HEK293T (cell line): ENCODE measurements around the gene IRS1.
A peak's percentile ranks its signal among the peaks of the same experiment; 100 is the strongest.

Experiments
- CTCF ChIA-PET: fragments of 350-600 bp; formaldehyde crosslinking; extraction: SDS; loops from one replicate; lab custom pipeline; 2021; ENCODE audit warnings: antibody characterized with exemption, inconsistent platforms; lab: Yijun Ruan, JAX
- POLR2A ChIA-PET: fragments of 350-600 bp; formaldehyde crosslinking; extraction: SDS; loops from one replicate; lab custom pipeline; 2020; ENCODE audit warnings: antibody characterized with exemption, inconsistent platforms; lab: Yijun Ruan, JAX
- DNase-seq: peaks from one replicate; pipeline ENCODE4 v3.0.0; 2012; ENCODE audit warnings: mixed read lengths; ENCODE audit errors: extremely low spot score
- ARNT ChIP-seq: fragments of 450-650 bp; IDR thresholded peaks from 2 replicates; pipeline ENCODE4 v1.6.1; 2017; ENCODE audit warnings: mild to moderate bottlenecking
- BHLHE40 ChIP-seq: fragments of 450-650 bp; IDR thresholded peaks from 2 replicates; pipeline ENCODE4 v1.6.1; 2016; ENCODE audit warnings: mild to moderate bottlenecking, moderate library complexity, borderline replicate concordance
- CTBP1 ChIP-seq: fragments of 450-650 bp; IDR thresholded peaks from 2 replicates; pipeline ENCODE4 v1.6.1; 2016; ENCODE audit warnings: borderline replicate concordance
- ELF4 ChIP-seq: fragments of 450-650 bp; IDR thresholded peaks from 2 replicates; pipeline ENCODE4 v1.6.1; 2017; ENCODE audit warnings: antibody characterized with exemption
- FOXA1 ChIP-seq: fragments of 450-650 bp; IDR thresholded peaks from 2 replicates; pipeline ENCODE4 v1.6.1; 2016; ENCODE audit warnings: mild to moderate bottlenecking
- FOXK2 ChIP-seq: fragments of 450-650 bp; IDR thresholded peaks from 2 replicates; pipeline ENCODE4 v1.6.1; 2016; ENCODE audit warnings: mild to moderate bottlenecking
- FOXM1 ChIP-seq: fragments of 450-650 bp; IDR thresholded peaks from 2 replicates; pipeline ENCODE4 v1.6.1; 2017; ENCODE audit warnings: mild to moderate bottlenecking, borderline replicate concordance
- HDGF ChIP-seq: fragments of 450-650 bp; IDR thresholded peaks from 2 replicates; pipeline ENCODE4 v1.6.1; 2017; ENCODE audit warnings: antibody characterized with exemption, borderline replicate concordance
- L3MBTL2 ChIP-seq: fragments of 450-650 bp; conservative IDR thresholded peaks from 2 replicates; pipeline ENCODE4 v1.6.1; 2016; ENCODE audit warnings: mild to moderate bottlenecking
- LEF1 ChIP-seq: fragments of 450-650 bp; IDR thresholded peaks from 2 replicates; pipeline ENCODE4 v1.6.1; 2017; ENCODE audit warnings: mild to moderate bottlenecking, borderline replicate concordance
- NFRKB ChIP-seq: fragments of 450-650 bp; IDR thresholded peaks from 2 replicates; pipeline ENCODE4 v1.6.1; 2016; ENCODE audit warnings: mild to moderate bottlenecking, moderate library complexity
- SP1 ChIP-seq: fragments of 450-650 bp; IDR thresholded peaks from 2 replicates; pipeline ENCODE4 v1.6.1; 2017
- SUZ12 ChIP-seq: fragments of 450-650 bp; IDR thresholded peaks from 2 replicates; pipeline ENCODE4 v1.6.1; 2016; ENCODE audit warnings: mild to moderate bottlenecking
- TARDBP ChIP-seq: fragments of 450-650 bp; IDR thresholded peaks from 2 replicates; pipeline ENCODE4 v1.6.1; 2016
- ZNF384 ChIP-seq: fragments of 450-650 bp; IDR thresholded peaks from 2 replicates; pipeline ENCODE4 v1.6.1; 2016
- TF ChIP-seq, protein P1 (sequence below): fragments of 450-650 bp; IDR thresholded peaks from 2 replicates; pipeline ENCODE4 v1.6.1; 2016

Gene IRS1

GRCh38 chr2:226799976-226800940 is 638 bp upstream of the IRS1 start:
- TF ChIP-seq FOXM1 (peak; percentile 73; the same call in 1 of the 2 replicates), ARNT (no peak), CTBP1 (no peak)
- POLR2A ChIA-PET, result interaction anchor here (0.9 kb wide), 1 partner anchor 769 kb away, joined by 4 read pairs; no protein-coding TSS in a partner anchor
- no peak for DNase-seq
- CTCF ChIA-PET, result interaction anchor here (0.6 to 1.1 kb wide), 5 partner anchors 21 to 1135 kb away, joined by 3 to 8 read pairs (median 4); no protein-coding TSS in a partner anchor

GRCh38 chr2:226798422-226799210 is 1.0 kb downstream of the IRS1 start:
- no peak for DNase-seq
- ChIA-PET CTCF (interaction anchor here (0.9 kb wide), 1 partner anchor 304 kb away, joined by 3 read pairs; no protein-coding TSS in a partner anchor), POLR2A (no interaction called here)
- TF ChIP-seq, protein P1, sequence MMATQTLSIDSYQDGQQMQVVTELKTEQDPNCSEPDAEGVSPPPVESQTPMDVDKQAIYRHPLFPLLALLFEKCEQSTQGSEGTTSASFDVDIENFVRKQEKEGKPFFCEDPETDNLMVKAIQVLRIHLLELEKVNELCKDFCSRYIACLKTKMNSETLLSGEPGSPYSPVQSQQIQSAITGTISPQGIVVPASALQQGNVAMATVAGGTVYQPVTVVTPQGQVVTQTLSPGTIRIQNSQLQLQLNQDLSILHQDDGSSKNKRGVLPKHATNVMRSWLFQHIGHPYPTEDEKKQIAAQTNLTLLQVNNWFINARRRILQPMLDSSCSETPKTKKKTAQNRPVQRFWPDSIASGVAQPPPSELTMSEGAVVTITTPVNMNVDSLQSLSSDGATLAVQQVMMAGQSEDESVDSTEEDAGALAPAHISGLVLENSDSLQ, result no peak
- TF ChIP-seq FOXK2 (no peak), ZNF384 (no peak), LEF1 (no peak), L3MBTL2 (no peak), HDGF (no peak), SP1 (no peak), ELF4 (no peak), ARNT (no peak), FOXA1 (no peak), TARDBP (no peak), FOXM1 (no peak), SUZ12 (no peak)

DNA sequence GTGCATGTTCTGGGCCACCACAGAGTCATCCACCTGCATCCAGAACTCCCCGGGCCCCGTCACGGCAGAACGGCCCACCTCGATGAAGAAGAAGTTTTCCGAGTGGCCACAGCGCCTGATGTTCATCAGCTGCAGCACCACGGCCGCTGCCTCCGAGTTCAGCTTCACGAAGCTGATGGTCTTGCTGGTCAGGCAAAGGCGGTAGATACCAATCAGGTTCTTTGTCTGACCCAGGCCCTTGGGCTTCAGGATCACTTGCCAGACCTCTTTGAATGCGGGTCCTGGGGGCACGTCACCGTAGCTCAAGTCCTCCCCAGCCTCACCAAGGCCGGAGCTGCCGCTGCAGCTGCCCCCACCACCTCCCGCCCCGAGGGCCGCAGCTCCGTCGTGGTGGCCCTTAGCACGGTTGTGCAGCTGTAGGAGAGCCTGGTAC is 1.6 kb downstream of the IRS1 start:
- no peak for DNase-seq
- POLR2A ChIA-PET, result no interaction called here
- TF ChIP-seq NFRKB (no peak), LEF1 (no peak), SUZ12 (no peak), ELF4 (no peak), FOXA1 (no peak), L3MBTL2 (no peak), FOXM1 (no peak), ZNF384 (no peak), SP1 (no peak), ARNT (no peak), CTBP1 (no peak), FOXK2 (no peak), BHLHE40 (no peak), HDGF (no peak), TARDBP (no peak)
- TF ChIP-seq, protein P1, result no peak
- CTCF ChIA-PET, result no interaction called here

DNA sequence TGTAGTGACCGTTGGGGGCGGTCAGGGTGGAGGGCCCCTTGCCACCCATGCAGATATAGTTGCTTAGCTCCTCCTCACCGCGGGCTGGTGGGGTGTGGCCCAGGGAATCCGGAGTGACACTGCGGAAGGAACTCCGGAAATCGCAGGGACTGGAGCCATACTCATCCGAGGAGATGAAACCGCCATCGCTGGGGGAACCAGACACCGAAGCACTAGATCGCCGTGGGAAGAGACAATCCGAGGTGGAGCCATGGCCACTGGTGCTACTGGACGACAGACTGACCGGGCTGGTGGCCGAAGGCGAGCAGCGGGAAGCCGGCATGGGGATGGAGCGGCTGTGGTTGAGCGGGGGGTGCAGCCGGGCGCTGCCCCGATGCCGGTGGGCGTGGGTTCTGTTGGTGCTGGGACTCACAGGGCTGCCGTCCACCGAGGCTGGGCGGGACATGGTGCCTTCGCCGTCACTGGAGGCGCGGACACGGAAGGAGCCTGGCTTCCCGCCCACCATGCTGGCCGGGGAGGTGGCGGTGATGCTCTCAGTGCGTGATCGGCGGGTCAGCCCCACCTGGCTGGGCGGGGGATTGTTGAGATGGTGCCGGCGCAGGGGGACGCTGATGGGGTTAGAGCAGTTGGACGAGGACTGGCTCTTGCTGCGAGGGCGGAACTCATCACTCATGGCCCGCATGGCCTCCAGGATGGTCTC is 2.2 kb downstream of the IRS1 start:
- CTCF ChIA-PET, result no interaction called here
- TF ChIP-seq LEF1 (no peak), ARNT (no peak), TARDBP (no peak), BHLHE40 (no peak), HDGF (no peak), ZNF384 (no peak), FOXK2 (no peak), CTBP1 (no peak), FOXA1 (no peak), ELF4 (no peak)
- TF ChIP-seq, protein P1, result no peak
- POLR2A ChIA-PET, result no interaction called here
- DNase-seq, result no peak

DNA sequence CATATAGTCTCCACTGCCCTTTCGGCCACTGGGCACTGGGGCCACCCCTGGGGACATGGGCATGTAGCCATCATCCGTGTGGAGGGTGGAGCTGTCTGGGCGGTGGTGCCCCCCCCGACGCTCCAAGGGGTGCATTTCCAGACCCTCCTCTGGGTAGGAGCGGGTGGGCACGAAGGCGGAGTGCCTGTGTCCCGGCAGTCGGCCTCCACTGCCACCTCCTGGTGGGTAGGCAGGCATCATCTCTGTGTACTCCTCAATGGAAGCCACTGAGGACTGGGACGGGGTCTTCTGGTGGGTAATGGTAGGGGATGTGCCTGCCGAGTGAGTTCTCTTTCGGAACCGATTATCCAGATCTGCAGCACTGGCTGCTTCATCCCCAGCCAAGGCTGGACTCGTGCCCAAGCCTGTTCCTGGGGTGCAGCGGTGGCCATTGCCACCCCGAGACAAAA is 2.8 kb downstream of the IRS1 start:
- ChIA-PET POLR2A (no interaction called here), CTCF (no interaction called here)
- no peak for TF ChIP-seq ELF4
- no peak for TF ChIP-seq HDGF
- TF ChIP-seq FOXM1, result no peak
- no peak for TF ChIP-seq LEF1
- TF ChIP-seq CTBP1, result no peak
- no peak for TF ChIP-seq L3MBTL2
- TF ChIP-seq FOXK2, result no peak
- no peak for TF ChIP-seq NFRKB
- no peak for TF ChIP-seq TARDBP
- no peak for DNase-seq
